ENCODE data around the gene ZIC4.

The ZIC4 gene

GRCh38 chr3:147393943-147394883, 12.1 kb downstream of the ZIC4 start:
- 16% methylated on average over 23 of the region's 31 CpGs for WGBS (ENCODE audit: insufficient coverage)
- peak overlapping the region in 1 of 7 experiments; percentile 45 for H3K4me3 ChIP-seq (ENCODE audit: control insufficient read depth in 1 of 7, extremely low read depth in 1 of 7, insufficient read depth in 4 of 7, low read depth in 2 of 7, low read length in 6 of 7)
- peaks cover 0 to 51% (median 33%) of the 10 kb centered on the region in 5 experiments for H3K9me3 ChIP-seq (ENCODE audit: control extremely low read depth in 1 of 5, control insufficient read depth in 4 of 5, insufficient read depth in 2 of 5, low read depth in 1 of 5, low read length in 4 of 5)
- peaks cover 7 to 100% (median 56%) of the 10 kb centered on the region in 5 experiments for H3K27me3 ChIP-seq (replicated peaks in 2 of 5; ENCODE audit: control insufficient read depth in 4 of 5, insufficient read depth in 5 of 5, low read length in 4 of 5)
- CTCF ChIA-PET: interaction anchor here (0.7 kb wide), 1 partner anchor 19 kb away, joined by 5 read pairs; no protein-coding TSS in a partner anchor
- DNase-seq: no peak
- H3K36me3 ChIP-seq (ENCODE audit: control insufficient read depth in 4 of 4, insufficient read depth in 4 of 4, low read length in 3 of 4): no peaks in the 10 kb centered on the region
- H3K4me1 ChIP-seq (ENCODE audit: control extremely low read depth in 1 of 4, control insufficient read depth in 4 of 4, insufficient read depth in 4 of 4, low read length in 3 of 4): peaks cover 0 to 22% (median 9%) of the 10 kb centered on the region in 4 experiments
- no peak overlapping the region for H3K27ac ChIP-seq (ENCODE audit: insufficient read depth in 1 of 2, low read depth in 1 of 2, low read length in 2 of 2, poor library complexity in 1 of 2, severe bottlenecking in 2 of 2)
- POLR2A ChIA-PET: no interaction called here

GRCh38 chr3:147393261-147393942, 12.9 kb downstream of the ZIC4 start:
- ChIA-PET CTCF (no interaction called here), POLR2A (no interaction called here)
- H3K36me3 ChIP-seq (ENCODE audit: control insufficient read depth in 4 of 4, insufficient read depth in 4 of 4, low read length in 3 of 4): no peaks in the 10 kb centered on the region
- H3K4me1 ChIP-seq (ENCODE audit: control extremely low read depth in 1 of 4, control insufficient read depth in 4 of 4, insufficient read depth in 4 of 4, low read length in 3 of 4): peaks cover 0 to 22% (median 9%) of the 10 kb centered on the region in 4 experiments
- DNase-seq: no peak
- H3K4me3 ChIP-seq (ENCODE audit: control insufficient read depth in 1 of 7, extremely low read depth in 1 of 7, insufficient read depth in 4 of 7, low read depth in 2 of 7, low read length in 6 of 7): peak overlapping the region in 2 of 7 experiments; percentile 26 to 45
- WGBS (ENCODE audit: insufficient coverage): 4% methylated on average over 42 of the region's 54 CpGs
- peaks cover 0 to 51% (median 32%) of the 10 kb centered on the region in 5 experiments for H3K9me3 ChIP-seq (ENCODE audit: control extremely low read depth in 1 of 5, control insufficient read depth in 4 of 5, insufficient read depth in 2 of 5, low read depth in 1 of 5, low read length in 4 of 5)
- H3K27ac ChIP-seq (ENCODE audit: insufficient read depth in 1 of 2, low read depth in 1 of 2, low read length in 2 of 2, poor library complexity in 1 of 2, severe bottlenecking in 2 of 2): no peak overlapping the region
- peaks cover 1 to 100% (median 59%) of the 10 kb centered on the region in 5 experiments for H3K27me3 ChIP-seq (replicated peaks in 2 of 5; ENCODE audit: control insufficient read depth in 4 of 5, insufficient read depth in 5 of 5, low read length in 4 of 5)

GRCh38 chr3:147392625-147392946, 13.8 kb downstream of the ZIC4 start:
- H3K36me3 ChIP-seq (ENCODE audit: control insufficient read depth in 4 of 4, insufficient read depth in 4 of 4, low read length in 3 of 4): no peaks in the 10 kb centered on the region
- ChIA-PET POLR2A (no interaction called here), CTCF (no interaction called here)
- peaks cover 0 to 53% (median 29%) of the 10 kb centered on the region in 5 experiments for H3K9me3 ChIP-seq (ENCODE audit: control extremely low read depth in 1 of 5, control insufficient read depth in 4 of 5, insufficient read depth in 2 of 5, low read depth in 1 of 5, low read length in 4 of 5)
- WGBS (ENCODE audit: insufficient coverage): 6% methylated on average over 12 of the region's 15 CpGs
- H3K4me1 ChIP-seq (ENCODE audit: control extremely low read depth in 1 of 4, control insufficient read depth in 4 of 4, insufficient read depth in 4 of 4, low read length in 3 of 4): peaks cover 0 to 18% (median 8%) of the 10 kb centered on the region in 4 experiments
- DNase-seq: no peak
- H3K4me3 ChIP-seq (ENCODE audit: control insufficient read depth in 1 of 7, extremely low read depth in 1 of 7, insufficient read depth in 4 of 7, low read depth in 2 of 7, low read length in 6 of 7): peak overlapping the region in 1 of 7 experiments; percentile 38
- H3K27ac ChIP-seq (ENCODE audit: insufficient read depth in 1 of 2, low read depth in 1 of 2, low read length in 2 of 2, poor library complexity in 1 of 2, severe bottlenecking in 2 of 2): no peak overlapping the region
- H3K27me3 ChIP-seq (replicated peaks in 2 of 5; ENCODE audit: control insufficient read depth in 4 of 5, insufficient read depth in 5 of 5, low read length in 4 of 5): peaks cover 6 to 100% (median 61%) of the 10 kb centered on the region in 5 experiments

GRCh38 chr3:147391781-147392624, 14.3 kb downstream of the ZIC4 start:
- ChIA-PET CTCF (interaction anchor here (0.7 to 1.2 kb wide), 3 partner anchors 10 to 32 kb away, joined by 3 to 4 read pairs (median 3); no protein-coding TSS in a partner anchor), POLR2A (no interaction called here)
- Histone ChIP-seq H3K27me3 (replicated peaks in 2 of 5; ENCODE audit: control insufficient read depth in 4 of 5, insufficient read depth in 5 of 5, low read length in 4 of 5) (peaks cover 6 to 100% (median 65%) of the 10 kb centered on the region in 5 experiments), H3K36me3 (ENCODE audit: control insufficient read depth in 4 of 4, insufficient read depth in 4 of 4, low read length in 3 of 4) (no peaks in the 10 kb centered on the region), H3K9me3 (ENCODE audit: control extremely low read depth in 1 of 5, control insufficient read depth in 4 of 5, insufficient read depth in 2 of 5, low read depth in 1 of 5, low read length in 4 of 5) (peaks cover 0 to 50% (median 29%) of the 10 kb centered on the region in 5 experiments), H3K4me3 (ENCODE audit: control insufficient read depth in 1 of 7, extremely low read depth in 1 of 7, insufficient read depth in 4 of 7, low read depth in 2 of 7, low read length in 6 of 7) (peak overlapping the region in 1 of 7 experiments; percentile 38), H3K4me1 (ENCODE audit: control extremely low read depth in 1 of 4, control insufficient read depth in 4 of 4, insufficient read depth in 4 of 4, low read length in 3 of 4) (peaks cover 0 to 16% (median 7%) of the 10 kb centered on the region in 4 experiments), H3K27ac (ENCODE audit: insufficient read depth in 1 of 2, low read depth in 1 of 2, low read length in 2 of 2, poor library complexity in 1 of 2, severe bottlenecking in 2 of 2) (no peak overlapping the region)
- no peak for DNase-seq
- 5% methylated on average over 50 of the region's 51 CpGs for WGBS (ENCODE audit: insufficient coverage)

GRCh38 chr3:147390589-147391569, 15.5 kb downstream of the ZIC4 start:
- DNase-seq: no peak
- H3K4me1 ChIP-seq (ENCODE audit: control extremely low read depth in 1 of 4, control insufficient read depth in 4 of 4, insufficient read depth in 4 of 4, low read length in 3 of 4): peaks cover 0 to 16% (median 7%) of the 10 kb centered on the region in 4 experiments
- CTCF ChIA-PET: interaction anchor here (0.7 to 1.2 kb wide), 3 partner anchors 9 to 33 kb away, joined by 3 to 4 read pairs (median 3); no protein-coding TSS in a partner anchor
- POLR2A ChIA-PET: no interaction called here
- no peak overlapping the region for H3K4me3 ChIP-seq (ENCODE audit: control insufficient read depth in 1 of 7, extremely low read depth in 1 of 7, insufficient read depth in 4 of 7, low read depth in 2 of 7, low read length in 6 of 7)
- 9% methylated on average over 64 of the region's 77 CpGs for WGBS (ENCODE audit: insufficient coverage)
- no peak overlapping the region for H3K27ac ChIP-seq (ENCODE audit: insufficient read depth in 1 of 2, low read depth in 1 of 2, low read length in 2 of 2, poor library complexity in 1 of 2, severe bottlenecking in 2 of 2)
- H3K27me3 ChIP-seq (replicated peaks in 2 of 5; ENCODE audit: control insufficient read depth in 4 of 5, insufficient read depth in 5 of 5, low read length in 4 of 5): peaks cover 8 to 100% (median 68%) of the 10 kb centered on the region in 5 experiments
- no peaks in the 10 kb centered on the region for H3K36me3 ChIP-seq (ENCODE audit: control insufficient read depth in 4 of 4, insufficient read depth in 4 of 4, low read length in 3 of 4)
- H3K9me3 ChIP-seq (ENCODE audit: control extremely low read depth in 1 of 5, control insufficient read depth in 4 of 5, insufficient read depth in 2 of 5, low read depth in 1 of 5, low read length in 4 of 5): peaks cover 0 to 48% (median 30%) of the 10 kb centered on the region in 5 experiments

GRCh38 chr3:147389717-147390116, 16.6 kb downstream of the ZIC4 start:
- POLR2A ChIA-PET: no interaction called here
- H3K36me3 ChIP-seq (ENCODE audit: control insufficient read depth in 4 of 4, insufficient read depth in 4 of 4, low read length in 3 of 4): no peaks in the 10 kb centered on the region
- peaks cover 0 to 46% (median 30%) of the 10 kb centered on the region in 5 experiments for H3K9me3 ChIP-seq (ENCODE audit: control extremely low read depth in 1 of 5, control insufficient read depth in 4 of 5, insufficient read depth in 2 of 5, low read depth in 1 of 5, low read length in 4 of 5)

More at GRCh38 chr3:147389717-147390116, 16.6 kb downstream of the ZIC4 start:
- peaks cover 0 to 16% (median 7%) of the 10 kb centered on the region in 4 experiments for H3K4me1 ChIP-seq (ENCODE audit: control extremely low read depth in 1 of 4, control insufficient read depth in 4 of 4, insufficient read depth in 4 of 4, low read length in 3 of 4)
- no peak for DNase-seq
- WGBS (ENCODE audit: insufficient coverage): no CpG with 5 or more reads among the region's 12 CpGs
- H3K27ac ChIP-seq (ENCODE audit: insufficient read depth in 1 of 2, low read depth in 1 of 2, low read length in 2 of 2, poor library complexity in 1 of 2, severe bottlenecking in 2 of 2): no peak overlapping the region
- CTCF ChIA-PET: no interaction called here
- peaks cover 15 to 100% (median 66%) of the 10 kb centered on the region in 5 experiments for H3K27me3 ChIP-seq (replicated peaks in 2 of 5; ENCODE audit: control insufficient read depth in 4 of 5, insufficient read depth in 5 of 5, low read length in 4 of 5)
- H3K4me3 ChIP-seq (ENCODE audit: control insufficient read depth in 1 of 7, extremely low read depth in 1 of 7, insufficient read depth in 4 of 7, low read depth in 2 of 7, low read length in 6 of 7): no peak overlapping the region

Data from common myeloid progenitor, CD34-positive (primary cell).